HCT116 (cell line): Measurements from ENCODE around the gene IL10RB.

Experiments
- CTCF ChIP-seq, 3 experiments: fragments of 200-600 bp in 1 of 3; sonication (generic) in 1 of 3; IDR thresholded peaks in 2 of 3; conservative IDR thresholded peaks in 1 of 3; 2 replicates each; pipeline ENCODE4 v1.5.1; 2012 to 2017; ENCODE audit warnings: low read depth in 2 of 3, low read length in 2 of 3, antibody characterized with exemption in 1 of 3, borderline replicate concordance in 1 of 3, control low read depth in 1 of 3, mild to moderate bottlenecking in 1 of 3, mixed read lengths in 1 of 3, mixed run types in 1 of 3, moderate library complexity in 1 of 3; ENCODE audit not compliant: insufficient read depth in 1 of 3
- RAD21 ChIP-seq: IDR thresholded peaks from 2 replicates; pipeline ENCODE4 v1.6.1; 2012; ENCODE audit warnings: low read depth, mild to moderate bottlenecking
- SIN3A ChIP-seq: IDR thresholded peaks from 2 replicates; pipeline ENCODE4 v1.6.1; 2012; ENCODE audit warnings: low read depth

- no peak for TF ChIP-seq CTCF (IDR thresholded peaks at IDR 0.05 in 2 of 3, conservative IDR thresholded peaks at IDR 0.05 in 1 of 3; ENCODE audit: borderline replicate concordance in 1 of 3, insufficient read depth in 1 of 3, low read depth in 2 of 3, low read length in 2 of 3)
- TF ChIP-seq SIN3A, result no peak
- TF ChIP-seq RAD21, result no peak
Observed at GRCh38 chr21:33273044-33273443, 6.9 kb downstream of the IL10RB start.
